LHCN-M2 (cell line): ENCODE measurements around the gene UNC93B1. TPM values are rescaled to one million over a fixed set of nuclear protein-coding genes. Genes with fewer than 3 reads are reported as not detected.
A peak's percentile ranks its signal among the peaks of the same experiment; 100 is the strongest.

Source experiments
- DNase-seq: peaks from one replicate; pipeline ENCODE4 v3.0.0-alpha.2; 2012; ENCODE audit warnings: low read depth
- polyA plus RNA-seq: library from polyadenylated mRNA; unstranded; fragments of >200 nt; gene quantifications from one replicate; pipeline ENCODE4 v1.2.1, GENCODE V29; 2012; ENCODE audit warnings: missing spikeins
- total RNA-seq: library from RNA; depleted of rRNA; stranded (reverse); fragments of >200 nt; gene quantifications from 2 replicates; pipeline ENCODE4 v1.2.3, GENCODE V29; 2014; rRNA removed

Gene UNC93B1, protein sequence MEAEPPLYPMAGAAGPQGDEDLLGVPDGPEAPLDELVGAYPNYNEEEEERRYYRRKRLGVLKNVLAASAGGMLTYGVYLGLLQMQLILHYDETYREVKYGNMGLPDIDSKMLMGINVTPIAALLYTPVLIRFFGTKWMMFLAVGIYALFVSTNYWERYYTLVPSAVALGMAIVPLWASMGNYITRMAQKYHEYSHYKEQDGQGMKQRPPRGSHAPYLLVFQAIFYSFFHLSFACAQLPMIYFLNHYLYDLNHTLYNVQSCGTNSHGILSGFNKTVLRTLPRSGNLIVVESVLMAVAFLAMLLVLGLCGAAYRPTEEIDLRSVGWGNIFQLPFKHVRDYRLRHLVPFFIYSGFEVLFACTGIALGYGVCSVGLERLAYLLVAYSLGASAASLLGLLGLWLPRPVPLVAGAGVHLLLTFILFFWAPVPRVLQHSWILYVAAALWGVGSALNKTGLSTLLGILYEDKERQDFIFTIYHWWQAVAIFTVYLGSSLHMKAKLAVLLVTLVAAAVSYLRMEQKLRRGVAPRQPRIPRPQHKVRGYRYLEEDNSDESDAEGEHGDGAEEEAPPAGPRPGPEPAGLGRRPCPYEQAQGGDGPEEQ
- total RNA-seq: 18.0 and 21.9 TPM in 2 replicates
- polyA plus RNA-seq: 15.2 TPM

DNA sequence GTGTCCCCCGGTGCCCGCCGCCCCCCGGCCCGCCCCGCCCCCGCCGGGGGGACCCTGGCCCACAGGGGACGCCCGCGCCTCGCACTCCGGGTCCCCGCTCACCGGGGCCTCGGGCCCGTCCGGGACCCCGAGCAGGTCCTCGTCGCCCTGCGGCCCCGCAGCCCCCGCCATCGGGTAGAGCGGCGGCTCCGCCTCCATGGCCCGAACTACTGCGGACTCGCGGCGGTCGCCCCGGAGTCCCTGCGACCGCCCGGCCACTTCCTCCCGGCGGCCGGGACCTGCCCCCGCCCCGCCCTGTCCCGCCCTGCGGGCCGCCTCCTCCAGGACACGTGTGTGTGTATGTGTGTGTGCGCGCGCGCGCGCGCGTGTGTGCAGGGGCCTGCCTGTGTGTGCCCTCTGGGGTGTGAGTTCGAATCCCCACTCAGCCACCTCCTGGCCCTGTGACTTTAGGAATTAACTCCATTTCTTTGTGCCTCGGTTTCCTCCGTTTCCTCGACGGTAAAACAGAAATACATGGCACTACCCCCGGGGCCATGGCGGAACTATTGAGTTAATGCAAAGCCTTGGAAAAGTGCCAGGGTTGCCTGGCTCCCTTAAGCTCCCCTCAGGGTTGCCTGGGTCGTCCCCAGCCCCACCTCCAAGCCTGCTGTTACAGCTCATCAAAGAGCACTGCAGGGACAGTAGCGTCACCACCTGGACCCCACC is at the start of gene UNC93B1:
UNC93B1 (minus strand) TSS at position 252 of the 705 bp plus-strand sequence; CDS start at position 198, 54 bp downstream.
- peak; percentile 80 for DNase-seq

DNA sequence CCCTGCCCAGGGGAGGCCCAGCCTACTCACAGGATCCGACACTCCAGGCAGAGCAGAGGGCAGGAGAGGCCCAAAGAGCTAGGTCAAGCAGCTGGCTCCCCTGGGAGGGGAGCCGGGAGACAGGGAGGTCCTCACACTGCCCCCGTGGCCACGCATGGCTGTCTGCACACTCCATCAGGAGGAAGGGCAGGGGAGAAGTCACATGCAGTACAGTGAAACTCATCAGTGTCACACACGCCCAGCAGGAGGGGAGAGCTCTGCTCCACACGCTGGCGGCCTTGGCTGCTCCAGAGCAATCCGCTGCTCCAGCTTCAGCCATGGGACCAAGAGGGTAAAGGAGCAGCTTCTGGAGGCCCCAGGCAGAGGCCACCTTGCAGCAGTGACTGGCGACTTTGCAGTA is 49.2 kb upstream of the UNC93B1 start:
- no peak for DNase-seq

DNA sequence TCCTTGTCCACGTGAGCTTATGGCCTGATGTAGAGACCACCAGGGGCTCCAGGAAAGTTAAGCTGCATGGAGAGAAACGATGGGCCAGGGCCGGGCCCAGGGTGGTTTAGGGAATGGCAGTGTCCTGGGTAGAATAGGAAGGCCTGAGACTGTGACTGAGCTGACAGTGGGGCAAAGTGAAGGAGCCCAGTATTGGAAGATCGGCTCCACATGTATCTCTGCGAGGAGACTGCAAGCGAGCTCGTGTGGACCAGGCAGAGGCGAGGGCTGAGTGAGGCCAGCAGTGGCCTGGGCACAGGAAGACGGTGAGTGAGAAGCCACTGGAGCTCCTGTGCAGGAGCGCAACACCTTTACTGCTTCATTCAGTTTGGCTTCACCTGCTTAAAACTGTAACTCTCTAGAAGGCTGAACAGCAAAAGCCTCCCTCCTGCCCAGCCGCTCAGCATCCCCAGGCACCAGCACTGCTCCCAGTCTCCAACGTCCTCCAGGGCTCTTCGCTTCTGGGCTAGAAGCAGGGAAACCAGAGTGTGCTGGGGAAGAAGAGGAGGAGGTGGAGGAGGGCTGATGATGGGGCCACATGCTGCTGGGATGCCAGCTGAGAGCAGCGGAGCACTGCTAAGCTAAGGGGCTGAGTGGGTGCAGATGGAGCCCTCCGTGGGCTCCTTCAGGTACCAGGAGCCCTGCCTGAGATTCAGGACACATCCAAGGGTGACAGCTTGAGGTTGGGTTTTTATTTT is 48.4 kb upstream of the UNC93B1 start:
- DNase-seq: no peak

DNA sequence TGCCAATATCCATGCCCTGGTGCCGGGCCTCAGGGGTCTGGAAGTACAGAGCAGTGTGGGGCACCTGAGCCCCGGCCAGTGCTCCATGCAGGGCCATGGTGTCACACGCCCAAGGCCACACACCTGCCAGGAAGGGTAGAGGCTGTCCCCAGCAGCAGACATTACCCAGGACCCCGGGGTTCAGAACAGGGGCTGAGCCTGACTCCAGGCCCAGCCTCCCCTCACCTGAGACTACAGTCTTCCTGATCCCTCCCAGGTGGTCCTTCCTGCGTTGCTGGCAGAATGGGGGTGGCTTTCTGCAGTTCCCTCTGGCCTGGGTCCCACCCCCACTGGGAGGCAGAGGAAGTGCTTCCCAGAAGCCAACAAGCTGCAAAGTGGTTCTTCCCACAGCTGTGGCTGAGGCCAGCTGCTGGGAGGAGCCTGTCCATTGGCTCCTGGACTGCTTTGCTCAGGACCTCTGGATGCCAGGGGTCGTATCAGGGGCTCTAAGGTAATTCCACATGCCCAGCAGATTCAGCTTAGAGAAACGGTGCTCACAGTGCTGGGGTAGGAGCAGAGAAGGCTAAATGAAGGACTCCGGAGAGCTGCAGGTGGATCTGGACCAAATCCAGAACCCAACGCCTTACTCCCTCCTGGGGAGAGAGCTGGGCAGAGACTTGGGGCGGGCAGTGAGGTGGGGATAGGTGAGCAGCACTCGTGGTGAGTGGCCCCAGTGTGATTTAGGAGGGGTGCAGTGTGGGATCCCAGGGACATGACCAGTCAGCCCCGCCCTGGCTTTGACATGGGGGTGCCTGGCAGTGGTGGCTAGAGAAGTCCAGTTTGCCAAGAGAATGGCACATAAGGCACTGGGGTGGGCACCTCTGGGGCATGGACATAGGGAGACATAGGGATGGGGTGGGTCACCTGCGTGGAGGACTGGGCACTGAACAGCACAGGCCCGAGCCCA is 47.6 kb upstream of the UNC93B1 start:
- DNase-seq: no peak

DNA sequence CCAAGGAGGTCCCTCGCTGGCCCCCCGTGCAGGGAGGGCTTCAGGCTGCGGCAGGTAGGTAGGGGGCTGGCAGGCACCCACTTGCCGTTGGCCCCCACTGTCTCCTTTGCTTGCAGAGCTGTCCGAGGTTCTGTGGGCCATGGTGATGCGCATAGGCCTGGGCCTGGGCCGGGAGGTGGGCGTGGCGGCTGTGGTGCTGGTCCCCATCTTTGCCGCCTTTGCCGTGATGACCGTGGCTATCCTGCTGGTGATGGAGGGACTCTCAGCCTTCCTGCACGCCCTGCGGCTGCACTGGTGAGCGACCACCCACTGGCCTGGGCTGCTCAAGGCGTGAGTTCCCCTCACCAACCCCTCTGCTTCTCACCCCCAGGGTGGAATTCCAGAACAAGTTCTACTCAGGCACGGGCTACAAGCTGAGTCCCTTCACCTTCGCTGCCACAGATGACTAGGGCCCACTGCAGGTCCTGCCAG is 46.5 kb upstream of the UNC93B1 start:
- no peak for DNase-seq

DNA sequence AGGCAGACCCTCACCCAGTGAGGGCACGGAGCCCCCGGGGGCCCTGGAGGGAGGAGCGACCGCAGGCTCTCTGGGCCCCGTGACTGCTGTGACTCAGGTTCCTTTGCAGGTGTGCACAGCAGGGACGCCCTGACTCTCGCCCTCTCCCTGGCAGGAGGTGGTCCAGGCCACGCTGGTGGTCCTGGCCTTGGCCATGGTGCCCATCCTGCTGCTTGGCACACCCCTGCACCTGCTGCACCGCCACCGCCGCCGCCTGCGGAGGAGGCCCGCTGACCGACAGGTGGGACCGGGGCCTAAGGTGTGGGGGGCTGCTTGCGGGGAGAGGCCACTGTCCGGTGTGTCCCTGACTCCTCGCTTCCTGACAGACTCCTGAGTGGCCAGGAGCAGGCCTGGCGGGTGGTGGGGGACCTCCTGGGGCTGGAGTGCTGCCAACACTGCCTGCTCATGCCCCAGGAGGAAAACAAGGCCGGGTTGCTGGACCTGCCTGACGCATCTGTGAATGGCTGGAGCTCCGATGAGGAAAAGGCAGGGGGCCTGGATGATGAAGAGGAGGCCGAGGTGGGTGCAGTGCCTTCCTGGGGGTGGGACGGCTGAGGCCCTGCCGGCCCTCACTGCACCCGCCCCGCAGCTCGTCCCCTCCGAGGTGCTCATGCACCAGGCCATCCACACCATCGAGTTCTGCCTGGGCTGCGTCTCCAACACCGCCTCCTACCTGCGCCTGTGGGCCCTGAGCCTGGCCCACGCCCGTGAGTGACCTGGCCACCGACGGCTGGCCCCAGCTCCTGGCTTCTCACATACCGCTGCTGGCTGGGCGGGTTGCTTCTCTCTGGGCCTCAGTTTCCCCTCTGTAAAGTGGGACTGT is 45.8 kb upstream of the UNC93B1 start:
- no peak for DNase-seq

DNA sequence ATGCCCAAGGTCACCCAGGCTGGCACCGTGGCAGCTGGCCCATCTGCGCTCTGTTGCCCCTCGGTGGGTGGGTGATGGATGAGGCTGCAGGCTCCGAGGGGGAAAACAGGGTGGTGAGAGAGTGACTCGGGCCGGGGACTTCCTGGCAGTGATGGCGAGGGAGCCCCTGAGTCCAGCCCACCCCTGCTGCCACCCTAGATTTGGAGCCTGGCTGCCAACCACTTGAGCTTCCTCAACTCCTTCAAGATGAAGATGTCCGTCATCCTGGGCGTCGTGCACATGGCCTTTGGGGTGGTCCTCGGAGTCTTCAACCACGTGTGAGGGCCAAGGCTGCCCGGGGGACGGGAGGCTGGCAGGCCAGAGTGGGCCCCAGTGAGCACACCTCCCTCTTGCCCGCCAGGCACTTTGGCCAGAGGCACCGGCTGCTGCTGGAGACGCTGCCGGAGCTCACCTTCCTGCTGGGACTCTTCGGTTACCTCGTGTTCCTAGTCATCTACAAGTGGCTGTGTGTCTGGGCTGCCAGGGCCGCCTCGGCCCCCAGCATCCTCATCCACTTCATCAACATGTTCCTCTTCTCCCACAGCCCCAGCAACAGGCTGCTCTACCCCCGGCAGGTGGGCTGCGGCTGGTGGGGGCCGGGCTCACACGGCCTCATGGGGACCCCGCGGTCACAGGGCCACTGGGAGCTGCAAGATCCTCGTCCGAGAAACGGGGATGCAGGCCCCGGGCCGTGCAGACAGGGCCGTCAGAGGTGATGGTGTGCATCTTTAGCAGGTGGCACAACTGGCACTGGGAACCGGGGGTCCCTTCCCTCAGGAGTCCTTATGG is 45.0 kb upstream of the UNC93B1 start:
- no peak for DNase-seq

DNA sequence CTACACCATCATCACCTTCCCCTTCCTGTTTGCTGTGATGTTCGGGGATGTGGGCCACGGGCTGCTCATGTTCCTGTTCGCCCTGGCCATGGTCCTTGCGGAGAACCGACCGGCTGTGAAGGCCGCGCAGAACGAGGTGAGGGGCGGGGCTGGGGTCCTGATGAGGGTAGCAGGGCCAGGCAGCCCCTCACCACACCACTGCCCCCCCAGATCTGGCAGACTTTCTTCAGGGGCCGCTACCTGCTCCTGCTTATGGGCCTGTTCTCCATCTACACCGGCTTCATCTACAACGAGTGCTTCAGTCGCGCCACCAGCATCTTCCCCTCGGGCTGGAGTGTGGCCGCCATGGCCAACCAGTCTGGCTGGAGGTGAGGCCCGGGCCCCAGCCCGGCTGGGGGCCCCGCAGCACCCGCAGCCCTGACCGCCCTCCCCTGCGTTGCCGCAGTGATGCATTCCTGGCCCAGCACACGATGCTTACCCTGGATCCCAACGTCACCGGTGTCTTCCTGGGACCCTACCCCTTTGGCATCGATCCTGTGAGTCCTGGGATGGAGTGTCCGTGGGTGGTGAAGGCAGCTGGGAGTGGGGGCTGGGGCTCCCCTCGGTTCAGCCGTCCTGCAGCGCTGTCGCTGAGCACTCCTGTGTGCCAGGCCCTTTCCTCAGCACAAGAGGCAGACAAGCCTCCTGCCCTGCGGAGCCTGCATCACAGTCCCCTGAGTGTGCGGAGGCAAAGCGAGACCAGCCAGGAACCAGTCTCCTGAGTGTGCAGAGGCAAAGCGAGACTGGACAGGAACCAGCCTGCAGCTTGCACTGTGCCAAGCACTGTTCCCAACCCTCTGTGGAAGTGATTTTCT is 43.8 kb upstream of the UNC93B1 start:
- DNase-seq: no peak

DNA sequence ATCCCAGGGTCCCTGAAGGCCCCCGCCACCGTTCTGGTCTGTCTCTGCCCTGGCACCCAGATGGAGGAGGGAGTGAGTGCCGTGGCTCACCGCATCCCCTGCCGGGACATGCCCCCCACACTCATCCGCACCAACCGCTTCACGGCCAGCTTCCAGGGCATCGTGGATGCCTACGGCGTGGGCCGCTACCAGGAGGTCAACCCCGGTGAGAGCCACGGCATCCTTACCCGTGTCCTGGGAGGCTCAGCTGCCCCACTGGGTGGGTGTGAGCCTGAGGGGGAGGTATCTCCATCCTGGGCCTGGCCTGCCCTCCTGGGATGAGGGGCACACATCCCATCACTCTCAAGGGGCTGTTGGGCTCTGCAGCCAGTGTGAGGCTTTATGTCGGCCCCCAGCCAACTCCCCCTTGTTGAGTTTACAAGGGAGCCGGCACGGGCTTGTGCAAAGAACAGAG is 41.0 kb upstream of the UNC93B1 start:
- no peak for DNase-seq

DNA sequence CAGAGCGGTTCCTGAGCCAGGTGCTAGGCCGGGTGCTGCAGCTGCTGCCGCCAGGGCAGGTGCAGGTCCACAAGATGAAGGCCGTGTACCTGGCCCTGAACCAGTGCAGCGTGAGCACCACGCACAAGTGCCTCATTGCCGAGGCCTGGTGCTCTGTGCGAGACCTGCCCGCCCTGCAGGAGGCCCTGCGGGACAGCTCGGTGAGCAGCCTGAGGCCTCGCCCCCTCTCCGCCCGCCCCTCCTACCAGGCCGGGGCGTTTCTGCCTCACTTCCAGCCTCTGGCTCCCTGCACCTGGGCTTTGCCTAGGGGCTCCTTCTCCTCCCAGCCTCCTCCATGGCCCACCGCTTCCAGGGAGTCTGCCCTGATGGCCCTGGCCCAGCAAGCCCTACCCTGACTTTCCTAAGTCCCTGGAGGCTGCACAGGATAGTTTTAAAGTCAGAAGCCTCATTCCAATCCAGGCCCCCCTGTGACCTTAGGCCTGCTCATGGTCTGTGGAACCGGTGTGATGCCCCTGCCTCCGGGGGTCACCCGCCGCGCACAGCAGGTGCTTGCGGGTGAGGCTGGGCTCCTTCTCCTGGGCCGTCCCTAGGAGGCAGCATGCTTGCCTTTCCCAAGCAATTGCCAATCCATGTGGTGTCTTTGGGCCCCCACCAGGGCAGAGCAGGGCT is 40.4 kb upstream of the UNC93B1 start:
- DNase-seq: no peak

DNA sequence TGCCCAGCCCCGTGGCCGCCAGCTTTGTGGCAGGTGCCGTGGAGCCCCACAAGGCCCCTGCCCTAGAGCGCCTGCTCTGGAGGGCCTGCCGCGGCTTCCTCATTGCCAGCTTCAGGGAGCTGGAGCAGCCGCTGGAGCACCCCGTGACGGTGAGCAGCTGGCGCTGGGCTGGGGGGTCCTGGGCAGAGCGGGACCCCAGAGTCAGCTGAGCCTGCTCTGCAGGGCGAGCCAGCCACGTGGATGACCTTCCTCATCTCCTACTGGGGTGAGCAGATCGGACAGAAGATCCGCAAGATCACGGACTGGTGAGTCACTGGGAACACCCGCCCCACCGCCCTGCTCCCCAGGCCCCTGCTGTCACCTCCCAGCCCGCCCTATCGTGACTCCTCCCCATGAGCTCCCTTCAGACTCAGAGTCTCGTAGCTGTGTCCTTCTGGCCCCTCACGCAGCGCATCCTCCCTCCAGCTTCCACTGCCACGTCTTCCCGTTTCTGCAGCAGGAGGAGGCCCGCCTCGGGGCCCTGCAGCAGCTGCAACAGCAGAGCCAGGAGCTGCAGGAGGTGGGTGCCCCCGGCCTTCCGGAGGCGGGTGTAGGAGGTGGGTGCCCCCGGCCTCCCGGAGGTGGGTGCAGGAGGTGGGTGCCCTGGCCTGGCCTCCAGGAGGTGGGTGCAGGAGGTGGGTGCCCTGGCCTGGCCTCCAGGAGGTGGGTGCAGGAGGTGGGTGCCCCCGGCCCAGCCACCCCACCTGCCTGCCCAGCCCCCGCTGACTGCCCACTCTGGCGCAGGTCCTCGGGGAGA is 39.6 kb upstream of the UNC93B1 start:
- no peak for DNase-seq

DNA sequence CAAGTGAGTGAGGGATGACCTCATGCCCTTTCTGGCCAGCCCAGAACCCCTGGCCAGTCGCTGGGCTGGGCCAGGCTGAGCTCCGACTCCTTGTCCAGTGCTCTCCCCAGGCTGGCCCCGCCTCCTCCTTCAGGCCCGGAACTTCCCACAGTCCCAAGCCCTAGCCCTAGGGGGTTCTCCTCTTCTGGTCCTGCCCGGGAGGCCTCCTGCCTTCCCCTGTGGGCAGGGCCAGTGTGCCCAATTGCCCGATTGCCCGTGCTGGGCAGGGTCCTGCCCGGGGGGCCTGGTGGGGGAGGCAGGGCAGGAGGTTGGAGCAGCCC is 39.1 kb upstream of the UNC93B1 start:
- no peak for DNase-seq

DNA sequence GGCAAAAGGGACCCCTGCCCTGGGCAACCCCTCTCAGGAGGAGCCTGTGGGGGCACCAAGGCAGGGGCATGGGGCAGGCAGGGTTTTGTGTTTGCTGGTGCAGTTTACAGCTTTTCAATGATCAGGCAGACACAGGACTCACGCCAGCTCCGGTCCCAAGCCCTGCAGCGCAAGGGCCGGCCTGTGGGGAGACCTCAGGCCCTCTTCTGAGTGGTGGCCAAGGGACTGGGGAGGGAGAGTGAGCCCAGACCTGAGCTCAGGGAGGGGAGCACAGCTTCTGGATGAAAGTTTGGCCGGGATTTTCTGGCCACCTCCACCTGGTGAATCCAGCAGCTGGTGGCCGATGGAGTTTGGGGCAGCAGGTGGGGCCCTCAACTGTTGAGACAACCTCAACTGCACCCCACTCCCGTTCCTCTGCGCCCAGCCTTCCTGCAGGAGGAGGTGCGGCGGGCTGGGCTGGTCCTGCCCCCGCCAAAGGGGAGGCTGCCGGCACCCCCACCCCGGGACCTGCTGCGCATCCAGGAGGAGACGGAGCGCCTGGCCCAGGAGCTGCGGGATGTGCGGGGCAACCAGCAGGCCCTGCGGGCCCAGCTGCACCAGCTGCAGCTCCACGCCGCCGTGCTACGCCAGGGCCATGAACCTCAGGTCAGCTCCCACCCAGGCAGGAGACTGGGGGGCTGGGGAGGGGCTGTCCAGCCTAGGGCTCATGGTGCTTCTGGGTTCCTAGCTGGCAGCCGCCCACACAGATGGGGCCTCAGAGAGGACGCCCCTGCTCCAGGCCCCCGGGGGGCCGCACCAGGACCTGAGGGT is 38.5 kb upstream of the UNC93B1 start:
- DNase-seq: no peak

DNA sequence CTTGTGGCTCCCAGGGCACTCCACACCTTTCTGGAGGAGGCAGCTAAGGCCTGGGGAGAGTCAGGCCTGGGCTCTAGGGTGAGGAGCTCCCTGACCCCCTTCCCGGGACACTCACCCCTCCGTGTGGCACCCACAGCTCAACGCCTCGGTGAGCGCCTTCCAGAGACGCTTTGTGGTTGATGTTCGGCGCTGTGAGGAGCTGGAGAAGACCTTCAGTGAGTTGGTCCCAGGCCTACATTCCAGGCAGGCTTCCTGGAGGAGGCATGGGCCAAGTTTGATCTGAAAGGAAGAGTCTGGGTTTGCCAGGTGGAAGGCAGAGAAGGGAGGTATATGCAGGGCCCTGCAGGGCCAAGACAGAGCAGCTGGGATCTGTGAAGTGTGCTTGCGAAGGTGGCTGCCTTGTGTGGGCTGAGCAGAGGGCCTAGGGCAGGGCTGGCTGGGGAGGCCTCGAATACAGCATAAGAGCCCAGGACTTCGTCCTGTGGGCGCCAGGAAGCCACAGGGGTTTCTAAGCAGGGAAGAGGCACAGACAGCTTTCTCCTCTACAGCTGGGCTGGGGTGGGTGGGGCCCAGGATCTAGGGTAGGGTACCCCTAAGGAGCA is 37.8 kb upstream of the UNC93B1 start:
- DNase-seq: no peak

DNA sequence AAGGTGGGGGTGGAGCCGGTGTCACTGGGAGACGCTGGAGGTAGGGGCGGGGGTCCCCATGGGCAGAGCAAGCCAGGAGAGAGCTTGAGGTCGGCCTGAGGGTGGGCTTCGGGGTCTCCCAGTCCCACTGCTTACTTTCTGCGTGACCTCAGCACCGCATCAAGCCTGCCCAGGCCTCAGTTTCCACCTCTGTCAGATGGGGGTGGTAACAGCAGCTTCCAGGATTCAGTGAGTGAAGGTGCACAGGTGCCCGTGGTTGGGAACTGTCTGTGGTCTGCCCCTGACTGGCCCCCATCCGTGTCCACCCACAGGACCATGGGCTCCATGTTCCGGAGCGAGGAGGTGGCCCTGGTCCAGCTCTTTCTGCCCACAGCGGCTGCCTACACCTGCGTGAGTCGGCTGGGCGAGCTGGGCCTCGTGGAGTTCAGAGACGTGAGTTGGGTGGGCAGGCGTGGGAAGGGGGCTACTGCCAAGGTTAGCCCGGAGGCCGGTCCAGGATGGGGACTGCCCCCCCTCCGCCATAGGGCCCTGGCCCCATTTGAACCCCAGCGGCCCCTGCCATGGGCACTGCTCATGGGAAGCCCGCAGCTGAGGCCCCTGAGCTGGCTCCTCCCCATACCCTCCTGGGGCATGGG is 37.2 kb upstream of the UNC93B1 start:
- DNase-seq: no peak
